Nasal cavity respiratory epithelium epithelial cell of viscerocranial mucosa (primary cell): ENCODE results near the gene MT1HL1. TPM values are rescaled to one million over a fixed set of nuclear protein-coding genes. Genes with fewer than 3 reads are reported as not detected.

Source experiments
- total RNA-seq: library from RNA; depleted of rRNA; stranded (reverse); fragments of >200 nt; gene quantifications from 2 replicates; pipeline ENCODE4 v1.2.3, GENCODE V29; 2014

The MT1HL1 gene
- not detected in 2 replicates for total RNA-seq

GRCh38 chr1:237004116-237004515 lies at the start of gene MT1HL1:
Gene MT1HL1, minus strand, starts transcription at chr1:237004441. Its CDS starts 69 bp downstream, at chr1:237004372.

GRCh38 chr1:237041795-237042525 lies 37.7 kb upstream of the MT1HL1 start, which contains the start of gene RYR2:
Gene RYR2, plus strand, starts transcription at chr1:237042184. Its CDS starts 338 bp downstream, at chr1:237042522.

Other genes starting within 250 kb of the MT1HL1 start
- gene MTR, start 209.1 kb downstream of the MT1HL1 start, total RNA-seq = 16.7 and 22.1 TPM in 2 replicates
- gene RYR2, start 37.7 kb upstream of the MT1HL1 start, total RNA-seq = under 0.01 TPM in 1 of 2 replicates, not detected in the other